ENCODE data around the gene ELOVL6. TPM values are rescaled to one million over a fixed set of nuclear protein-coding genes. Genes with fewer than 3 reads are reported as not detected.
A peak's percentile ranks its signal among the peaks of the same experiment; 100 is the strongest.

The ELOVL6 gene
- total RNA-seq, 1 experiment from 2014 or later, result 23.5 TPM

GRCh38 chr4:110109455-110109854 lies 89.0 kb downstream of the ELOVL6 start:
- no peak for TF ChIP-seq CTCF (IDR thresholded peaks at IDR 0.05; ENCODE audit: unreplicated experiment)
- ChIA-PET POLR2A (interaction anchor here (1.3 kb wide), 1 partner anchor 13 kb away, joined by 3 read pairs; no protein-coding TSS in a partner anchor), CTCF (interaction anchor here (2.1 kb wide), 1 partner anchor 10 kb away, joined by 8 read pairs; no protein-coding TSS in a partner anchor)
- H3K36me3 Mint-ChIP-seq (ENCODE audit: insufficient read depth, unreplicated experiment), result peaks cover 6% of the 10 kb centered on the region
- H3K9me3 Mint-ChIP-seq (ENCODE audit: unreplicated experiment), result no peaks in the 10 kb centered on the region
- no peak overlapping the region for H3K4me3 Mint-ChIP-seq (ENCODE audit: unreplicated experiment)
- no peaks in the 10 kb centered on the region for H3K27me3 Mint-ChIP-seq (ENCODE audit: insufficient read depth, unreplicated experiment)
- no peak overlapping the region for H3K27ac Mint-ChIP-seq (ENCODE audit: low read depth, unreplicated experiment)
- DNase-seq (ENCODE audit: unreplicated experiment), result no peak
- intact Hi-C loops (cut with micrococcal nuclease), result no loop called here
- no TSS peak for BruUV-seq (replicated peaks)
- H3K4me1 Mint-ChIP-seq (ENCODE audit: insufficient read depth, unreplicated experiment), result peaks cover 17% of the 10 kb centered on the region

DNA sequence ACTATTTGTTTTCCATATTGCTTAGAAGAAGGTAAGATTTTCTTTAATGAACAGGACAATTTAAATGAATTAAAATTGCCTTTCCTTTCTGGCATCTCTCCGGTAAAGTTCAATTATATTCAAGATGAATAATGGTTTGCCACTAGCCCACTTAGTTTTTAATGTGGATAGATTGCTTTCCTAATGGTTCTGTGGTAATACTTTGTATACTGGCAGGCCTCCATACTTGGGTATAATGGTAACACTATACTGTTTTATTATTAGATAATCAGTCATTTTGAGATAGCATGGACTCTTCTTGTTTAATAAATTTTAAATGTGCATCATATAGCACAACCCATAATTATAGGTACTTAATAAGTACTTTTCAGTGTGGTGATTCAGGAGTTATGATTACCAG lies 89.5 kb downstream of the ELOVL6 start:
- Mint-ChIP-seq H3K4me3 (ENCODE audit: unreplicated experiment) (no peak overlapping the region), H3K27ac (ENCODE audit: low read depth, unreplicated experiment) (no peak overlapping the region), H3K9me3 (ENCODE audit: unreplicated experiment) (no peaks in the 10 kb centered on the region), H3K36me3 (ENCODE audit: insufficient read depth, unreplicated experiment) (peaks cover 6% of the 10 kb centered on the region), H3K27me3 (ENCODE audit: insufficient read depth, unreplicated experiment) (no peaks in the 10 kb centered on the region), H3K4me1 (ENCODE audit: insufficient read depth, unreplicated experiment) (peaks cover 17% of the 10 kb centered on the region)
- DNase-seq (ENCODE audit: unreplicated experiment), result no peak
- no TSS peak for BruUV-seq (replicated peaks)
- ChIA-PET POLR2A (interaction anchor here (1.2 to 1.3 kb wide), 3 partner anchors 13 to 29 kb away, joined by 3 to 6 read pairs (median 3); no protein-coding TSS in a partner anchor), CTCF (interaction anchor here (2.1 kb wide), 1 partner anchor 11 kb away, joined by 8 read pairs; no protein-coding TSS in a partner anchor)
- intact Hi-C loops (cut with micrococcal nuclease), result no loop called here
- TF ChIP-seq CTCF (IDR thresholded peaks at IDR 0.05; ENCODE audit: unreplicated experiment), result no peak

GRCh38 chr4:110108422-110108821 lies 90.0 kb downstream of the ELOVL6 start:
- intact Hi-C loops (cut with micrococcal nuclease), result no loop called here
- ChIA-PET CTCF (no interaction called here), POLR2A (interaction anchor here (0.8 to 2.4 kb wide), 11 partner anchors 10 to 88 kb away, joined by 3 to 10 read pairs (median 5); no protein-coding TSS in a partner anchor)
- Mint-ChIP-seq H3K27ac (ENCODE audit: low read depth, unreplicated experiment) (no peak overlapping the region), H3K9me3 (ENCODE audit: unreplicated experiment) (no peaks in the 10 kb centered on the region), H3K4me1 (ENCODE audit: insufficient read depth, unreplicated experiment) (peaks cover 17% of the 10 kb centered on the region), H3K4me3 (ENCODE audit: unreplicated experiment) (no peak overlapping the region), H3K27me3 (ENCODE audit: insufficient read depth, unreplicated experiment) (no peaks in the 10 kb centered on the region), H3K36me3 (ENCODE audit: insufficient read depth, unreplicated experiment) (peaks cover 6% of the 10 kb centered on the region)
- DNase-seq (ENCODE audit: unreplicated experiment), result no peak
- TF ChIP-seq CTCF (IDR thresholded peaks at IDR 0.05; ENCODE audit: unreplicated experiment), result no peak
- BruUV-seq (replicated peaks), result no TSS peak

- H3K27ac Mint-ChIP-seq (ENCODE audit: low read depth, unreplicated experiment), result no peak overlapping the region
- intact Hi-C loops (cut with micrococcal nuclease), result no loop called here
- peaks cover 17% of the 10 kb centered on the region for H3K4me1 Mint-ChIP-seq (ENCODE audit: insufficient read depth, unreplicated experiment)
- DNase-seq (ENCODE audit: unreplicated experiment), result peak; percentile 51
- TF ChIP-seq CTCF (IDR thresholded peaks at IDR 0.05; ENCODE audit: unreplicated experiment), result no peak
- BruUV-seq (replicated peaks), result no TSS peak
- peaks cover 6% of the 10 kb centered on the region for H3K36me3 Mint-ChIP-seq (ENCODE audit: insufficient read depth, unreplicated experiment)
- ChIA-PET CTCF (no interaction called here), POLR2A (interaction anchor here (0.8 to 2.4 kb wide), 11 partner anchors 9 to 89 kb away, joined by 3 to 10 read pairs (median 5); no protein-coding TSS in a partner anchor)
- H3K4me3 Mint-ChIP-seq (ENCODE audit: unreplicated experiment), result no peak overlapping the region
- no peaks in the 10 kb centered on the region for H3K27me3 Mint-ChIP-seq (ENCODE audit: insufficient read depth, unreplicated experiment)
- no peaks in the 10 kb centered on the region for H3K9me3 Mint-ChIP-seq (ENCODE audit: unreplicated experiment)
Measured at GRCh38 chr4:110107866-110108265, 90.5 kb downstream of the ELOVL6 start.

Data from MCF 10A (cell line).